T-helper 17 cell (primary cell): Measurements from ENCODE around the gene DAGLA. TPM values are rescaled to one million over a fixed set of nuclear protein-coding genes. Genes with fewer than 3 reads are reported as not detected.
A peak's percentile ranks its signal among the peaks of the same experiment; 100 is the strongest.
"Not testable (repeated sequence)": the region's sequence is repeated elsewhere in the genome, so short reads cannot be mapped to it uniquely, and the experiment has no call there.

Experiments used
- ATAC-seq: fragments of 150-1000 bp; cut with Tn5 transposase; 2 replicates; pipeline ENCODE4 v1.10.0; 2021; ENCODE audit warnings: mild to moderate bottlenecking, moderate library complexity
- DNase-seq, 3 donors: peaks; one replicate each; pipeline versions ENCODE4 v3.0.0 to v3.0.0-alpha.2; 2020 to 2021
- H3K9me3 ChIP-seq: one replicate; pipeline ENCODE4 v1.7.0; 2013; ENCODE audit warnings: low read length, mild to moderate bottlenecking; ENCODE audit not compliant: control insufficient read depth, poor library complexity, severe bottlenecking
- H3K27ac Mint-ChIP-seq: one replicate; pipeline ENCODE4 v1.8.0; 2022; ENCODE audit warnings: mild to moderate bottlenecking, moderate library complexity, mixed read lengths
- H3K27me3 Mint-ChIP-seq: one replicate; pipeline ENCODE4 v1.8.0; 2022; ENCODE audit warnings: mixed read lengths
- H3K36me3 Mint-ChIP-seq: one replicate; pipeline ENCODE4 v1.8.0; 2022; ENCODE audit warnings: low read depth, mixed read lengths
- H3K4me1 Mint-ChIP-seq: one replicate; pipeline ENCODE4 v1.8.0; 2022; ENCODE audit warnings: mild to moderate bottlenecking, mixed read lengths
- H3K4me3 Mint-ChIP-seq: one replicate; pipeline ENCODE4 v1.8.0; 2022; ENCODE audit warnings: mild to moderate bottlenecking, moderate library complexity, mixed read lengths
- total RNA-seq, 4 donors: library from RNA in 2 of 4; stranded (reverse) in 2 of 4; gene quantifications; one replicate each; pipeline ENCODE4 v1.2.3 and lab custom pipeline; 2022 to 2026

Gene DAGLA
- total RNA-seq, 2 donors from 2014 or later: 1.3 to 2.1 TPM

- DNase-seq, H3K36me3 Mint-ChIP-seq, H3K4me1 Mint-ChIP-seq, H3K27ac Mint-ChIP-seq, H3K9me3 ChIP-seq, H3K4me3 Mint-ChIP-seq, ATAC-seq: not testable (repeated sequence)
- H3K27me3 Mint-ChIP-seq: peaks cover 71% of the 10 kb centered on the region
These were observed 6.2 kb upstream of the DAGLA start for GRCh38 chr11:61673946-61674467.

GRCh38 chr11:61675826-61676225, 4.4 kb upstream of the DAGLA start:
- H3K9me3 ChIP-seq: no peaks in the 10 kb centered on the region
- Mint-ChIP-seq H3K36me3 (peaks cover 4% of the 10 kb centered on the region), H3K4me3 (no peak overlapping the region), H3K27ac (no peak overlapping the region), H3K27me3 (peaks cover 62% of the 10 kb centered on the region), H3K4me1 (peaks cover 3% of the 10 kb centered on the region)
- no peak for DNase-seq
- ATAC-seq: no peak

GRCh38 chr11:61679296-61679695, 895 bp upstream of the DAGLA start:
- DNase-seq (no peak), ATAC-seq (no peak)
- Mint-ChIP-seq H3K4me1 (peaks cover 5% of the 10 kb centered on the region), H3K4me3 (peak overlapping the region; percentile 12), H3K27ac (no peak overlapping the region), H3K36me3 (peaks cover under 1% of the 10 kb centered on the region), H3K27me3 (peaks cover 51% of the 10 kb centered on the region)
- H3K9me3 ChIP-seq: no peaks in the 10 kb centered on the region

GRCh38 chr11:61680622-61681221, 531 bp downstream of the DAGLA start:
- H3K27me3 Mint-ChIP-seq: peaks cover 42% of the 10 kb centered on the region
- peaks cover 5% of the 10 kb centered on the region for H3K4me1 Mint-ChIP-seq
- no peaks in the 10 kb centered on the region for H3K36me3 Mint-ChIP-seq
- H3K9me3 ChIP-seq: no peaks in the 10 kb centered on the region
- no peak overlapping the region for H3K27ac Mint-ChIP-seq
- H3K4me3 Mint-ChIP-seq: no peak overlapping the region
- DNase-seq (no peak), ATAC-seq (no peak)

- DNase-seq (no peak), ATAC-seq (no peak)
- H3K4me3 Mint-ChIP-seq: no peak overlapping the region
- no peak overlapping the region for H3K27ac Mint-ChIP-seq
- no peaks in the 10 kb centered on the region for H3K9me3 ChIP-seq
- H3K36me3 Mint-ChIP-seq: no peaks in the 10 kb centered on the region
- peaks cover 5% of the 10 kb centered on the region for H3K4me1 Mint-ChIP-seq
- peaks cover 30% of the 10 kb centered on the region for H3K27me3 Mint-ChIP-seq
These were observed 2.0 kb downstream of the DAGLA start for GRCh38 chr11:61682093-61682732.

- Mint-ChIP-seq H3K4me3 (no peak overlapping the region), H3K36me3 (no peaks in the 10 kb centered on the region), H3K27me3 (peaks cover 21% of the 10 kb centered on the region), H3K27ac (no peak overlapping the region), H3K4me1 (peaks cover 5% of the 10 kb centered on the region)
- no peaks in the 10 kb centered on the region for H3K9me3 ChIP-seq
- ATAC-seq (no peak), DNase-seq (no peak)
These were observed 2.9 kb downstream of the DAGLA start for GRCh38 chr11:61682906-61683675.

GRCh38 chr11:61683961-61684869, 4.0 kb downstream of the DAGLA start:
- DNase-seq (peak in 1 of 3 donors; percentile 38), ATAC-seq (peak; percentile 63)
- peaks cover 7% of the 10 kb centered on the region for H3K4me1 Mint-ChIP-seq

GRCh38 chr11:61684870-61685616, 4.9 kb downstream of the DAGLA start:
- H3K9me3 ChIP-seq: no peaks in the 10 kb centered on the region
- H3K4me3 Mint-ChIP-seq: no peak overlapping the region
- DNase-seq (no peak), ATAC-seq (no peak)
- H3K4me1 Mint-ChIP-seq: peaks cover 8% of the 10 kb centered on the region
- no peak overlapping the region for H3K27ac Mint-ChIP-seq
- peaks cover 8% of the 10 kb centered on the region for H3K27me3 Mint-ChIP-seq
- no peaks in the 10 kb centered on the region for H3K36me3 Mint-ChIP-seq

More at GRCh38 chr11:61683961-61684869, 4.0 kb downstream of the DAGLA start:
- Mint-ChIP-seq H3K4me3 (no peak overlapping the region), H3K27ac (no peak overlapping the region), H3K27me3 (peaks cover 10% of the 10 kb centered on the region), H3K36me3 (no peaks in the 10 kb centered on the region)
- H3K9me3 ChIP-seq: no peaks in the 10 kb centered on the region

GRCh38 chr11:61685617-61685967, 5.4 kb downstream of the DAGLA start:
- peaks cover 8% of the 10 kb centered on the region for H3K27me3 Mint-ChIP-seq
- DNase-seq (no peak), ATAC-seq (no peak)
- H3K36me3 Mint-ChIP-seq: no peaks in the 10 kb centered on the region
- no peaks in the 10 kb centered on the region for H3K9me3 ChIP-seq
- peaks cover 8% of the 10 kb centered on the region for H3K4me1 Mint-ChIP-seq
- H3K4me3 Mint-ChIP-seq: no peak overlapping the region
- H3K27ac Mint-ChIP-seq: no peak overlapping the region

- Mint-ChIP-seq H3K4me3 (no peak overlapping the region), H3K27ac (no peak overlapping the region), H3K36me3 (no peaks in the 10 kb centered on the region), H3K4me1 (peaks cover 3% of the 10 kb centered on the region), H3K27me3 (peaks cover 8% of the 10 kb centered on the region)
- ATAC-seq: no peak
- DNase-seq: no peak
- H3K9me3 ChIP-seq: no peaks in the 10 kb centered on the region
These were observed 5.9 kb downstream of the DAGLA start for GRCh38 chr11:61686066-61686465.

GRCh38 chr11:61686469-61686868, 6.3 kb downstream of the DAGLA start:
- no peak for DNase-seq
- Mint-ChIP-seq H3K36me3 (no peaks in the 10 kb centered on the region), H3K27ac (no peak overlapping the region), H3K27me3 (peaks cover 8% of the 10 kb centered on the region), H3K4me1 (peaks cover 3% of the 10 kb centered on the region), H3K4me3 (no peak overlapping the region)
- H3K9me3 ChIP-seq: no peaks in the 10 kb centered on the region
- no peak for ATAC-seq

GRCh38 chr11:61687420-61687819, 7.2 kb downstream of the DAGLA start:
- Mint-ChIP-seq H3K36me3 (no peaks in the 10 kb centered on the region), H3K4me3 (no peak overlapping the region), H3K4me1 (peaks cover 3% of the 10 kb centered on the region), H3K27me3 (peaks cover 8% of the 10 kb centered on the region), H3K27ac (peak overlapping the region; percentile 37)
- no peak for ATAC-seq
- no peak for DNase-seq
- H3K9me3 ChIP-seq: no peaks in the 10 kb centered on the region
